ENCODE measurements around the gene MRPL40.
"Not testable (repeated sequence)": the region's sequence is repeated elsewhere in the genome, so short reads cannot be mapped to it uniquely, and the experiment has no call there.

Gene MRPL40

GRCh38 chr22:19440411-19441195, 8.3 kb downstream of the MRPL40 start:
- no peak overlapping the region for H3K27ac ChIP-seq (ENCODE audit: low read length, poor library complexity, severe bottlenecking)
- H2BK5ac ChIP-seq (ENCODE audit: low read depth, low read length, poor library complexity, severe bottlenecking): no peak overlapping the region
- H2BK120ac ChIP-seq (ENCODE audit: low read depth, low read length): no peak overlapping the region
- WGBS: 94% methylated on average over 8 of the region's 8 CpGs
- no peak overlapping the region for H3K18ac ChIP-seq (ENCODE audit: low read depth in 1 of 2, low read length in 2 of 2)
- no peak overlapping the region for H2BK12ac ChIP-seq (ENCODE audit: low read length in 2 of 2)
- no peak overlapping the region for H2AK5ac ChIP-seq (ENCODE audit: low read length, severe bottlenecking)
- peaks cover 28 to 66% of the 10 kb centered on the region in 2 experiments for H3K36me3 ChIP-seq (ENCODE audit: control insufficient read depth in 1 of 2, insufficient read depth in 2 of 2, low read depth in 1 of 2, low read length in 2 of 2)
- no peak for DNase-seq
- peaks cover 3% of the 10 kb centered on the region for H3K4me1 ChIP-seq (ENCODE audit: control insufficient read depth, insufficient read depth, low read depth, low read length)
- no peak overlapping the region for H3K23ac ChIP-seq (ENCODE audit: low read length in 2 of 2)
- H2AFZ ChIP-seq (ENCODE audit: low read depth, low read length): no peak overlapping the region
- H2BK15ac ChIP-seq (ENCODE audit: low read depth, poor library complexity, severe bottlenecking): no peak overlapping the region
- H4K91ac ChIP-seq (ENCODE audit: low read length): no peak overlapping the region
- no peaks in the 10 kb centered on the region for H3K9me3 ChIP-seq (ENCODE audit: control insufficient read depth, low read length)
- H3K4ac ChIP-seq (ENCODE audit: low read depth in 1 of 2, low read length in 2 of 2): no peak overlapping the region
- H4K8ac ChIP-seq (ENCODE audit: low read length): peak overlapping the region; percentile 7
- H3K4me3 ChIP-seq (ENCODE audit: insufficient read depth in 1 of 2, low read depth in 1 of 2, low read length in 2 of 2): no peak overlapping the region
- H3K9ac ChIP-seq (ENCODE audit: low read length): no peak overlapping the region
- no peak overlapping the region for H3K4me2 ChIP-seq (ENCODE audit: low read length, poor library complexity, severe bottlenecking)
- H3K14ac ChIP-seq (ENCODE audit: low read length in 2 of 2): no peak overlapping the region
- H3K27me3 ChIP-seq (ENCODE audit: control insufficient read depth in 1 of 2, insufficient read depth in 1 of 2, low read length in 2 of 2): no peaks in the 10 kb centered on the region
- H3K79me1 ChIP-seq (replicated peaks; ENCODE audit: low read length, poor library complexity, severe bottlenecking): peaks cover 31% of the 10 kb centered on the region

- Histone ChIP-seq H3K4me3 (ENCODE audit: insufficient read depth in 1 of 2, low read depth in 1 of 2, low read length in 2 of 2) (no peak overlapping the region), H3K9me3 (ENCODE audit: control insufficient read depth, low read length) (no peaks in the 10 kb centered on the region), H3K4me1 (ENCODE audit: control insufficient read depth, insufficient read depth, low read depth, low read length) (peaks cover 7% of the 10 kb centered on the region), H2BK5ac (ENCODE audit: low read depth, low read length, poor library complexity, severe bottlenecking) (no peak overlapping the region), H3K4me2 (ENCODE audit: low read length, poor library complexity, severe bottlenecking) (no peak overlapping the region), H3K23ac (ENCODE audit: low read length in 2 of 2) (no peak overlapping the region), H2AK5ac (ENCODE audit: low read length, severe bottlenecking) (no peak overlapping the region), H2BK120ac (ENCODE audit: low read depth, low read length) (no peak overlapping the region), H4K8ac (ENCODE audit: low read length) (no peak overlapping the region), H3K18ac (ENCODE audit: low read depth in 1 of 2, low read length in 2 of 2) (no peak overlapping the region), H3K4ac (ENCODE audit: low read depth in 1 of 2, low read length in 2 of 2) (no peak overlapping the region), H3K14ac (ENCODE audit: low read length in 2 of 2) (no peak overlapping the region), H3K9ac (ENCODE audit: low read length) (no peak overlapping the region), H2AFZ (ENCODE audit: low read depth, low read length) (no peak overlapping the region), H3K36me3 (ENCODE audit: control insufficient read depth in 1 of 2, insufficient read depth in 2 of 2, low read depth in 1 of 2, low read length in 2 of 2) (peaks cover 17 to 51% of the 10 kb centered on the region in 2 experiments), H3K27ac (ENCODE audit: low read length, poor library complexity, severe bottlenecking) (no peak overlapping the region), H3K27me3 (ENCODE audit: control insufficient read depth in 1 of 2, insufficient read depth in 1 of 2, low read length in 2 of 2) (no peaks in the 10 kb centered on the region), H2BK15ac (ENCODE audit: low read depth, poor library complexity, severe bottlenecking) (no peak overlapping the region), H2BK12ac (ENCODE audit: low read length in 2 of 2) (no peak overlapping the region), H3K79me1 (replicated peaks; ENCODE audit: low read length, poor library complexity, severe bottlenecking) (peaks cover 24% of the 10 kb centered on the region), H4K91ac (ENCODE audit: low read length) (no peak overlapping the region)
- 94% methylated on average over 2 of the region's 2 CpGs for WGBS
- no peak for DNase-seq
Measured at GRCh38 chr22:19442166-19442565, 9.8 kb downstream of the MRPL40 start.

DNA sequence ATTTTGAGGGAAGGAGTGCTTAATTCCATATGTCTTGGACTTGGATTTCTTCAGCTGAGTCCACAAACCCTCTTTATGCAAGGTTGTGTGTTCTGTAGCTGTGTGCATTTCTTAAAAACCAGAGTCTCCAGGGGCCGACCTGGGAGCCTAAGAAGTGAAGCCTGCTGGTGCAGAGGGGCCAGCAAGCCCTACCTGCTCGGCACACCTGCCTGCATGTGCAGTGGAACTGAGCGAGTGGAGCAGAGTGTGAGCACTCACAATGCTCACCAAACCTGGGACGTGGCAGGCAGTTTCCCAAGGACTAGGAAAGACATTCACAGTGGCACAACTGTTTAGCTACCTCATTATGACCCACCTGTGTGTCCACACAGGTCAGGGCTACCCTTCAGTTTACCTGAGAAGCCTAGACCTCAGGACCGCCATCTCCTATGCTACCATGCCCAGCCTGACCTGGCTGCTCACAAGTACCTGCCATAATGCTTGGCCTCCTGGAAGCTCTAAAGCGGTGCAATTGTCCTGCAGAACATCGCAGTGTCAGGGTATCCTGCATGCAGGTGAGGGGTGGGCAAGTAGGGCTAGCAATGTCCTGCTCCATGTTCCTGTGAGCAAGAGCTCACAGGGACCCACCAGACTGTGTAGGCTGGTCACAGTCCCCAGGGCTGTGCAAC, 11.3 kb downstream of the MRPL40 start:
- no peak overlapping the region for H4K8ac ChIP-seq (ENCODE audit: low read length)
- WGBS: 83% methylated on average over 7 of the region's 7 CpGs
- H3K18ac ChIP-seq (ENCODE audit: low read depth in 1 of 2, low read length in 2 of 2): no peak overlapping the region
- no peak overlapping the region for H2AFZ ChIP-seq (ENCODE audit: low read depth, low read length)
- no peak overlapping the region for H3K4me2 ChIP-seq (ENCODE audit: low read length, poor library complexity, severe bottlenecking)
- H2BK15ac ChIP-seq (ENCODE audit: low read depth, poor library complexity, severe bottlenecking): no peak overlapping the region
- H3K4ac ChIP-seq (ENCODE audit: low read depth in 1 of 2, low read length in 2 of 2): no peak overlapping the region
- H3K14ac ChIP-seq (ENCODE audit: low read length in 2 of 2): no peak overlapping the region
- peaks cover 17 to 40% of the 10 kb centered on the region in 2 experiments for H3K36me3 ChIP-seq (ENCODE audit: control insufficient read depth in 1 of 2, insufficient read depth in 2 of 2, low read depth in 1 of 2, low read length in 2 of 2)
- H3K9me3 ChIP-seq (ENCODE audit: control insufficient read depth, low read length): no peaks in the 10 kb centered on the region
- H2BK5ac ChIP-seq (ENCODE audit: low read depth, low read length, poor library complexity, severe bottlenecking): no peak overlapping the region
- H3K79me1 ChIP-seq (replicated peaks; ENCODE audit: low read length, poor library complexity, severe bottlenecking): peaks cover 25% of the 10 kb centered on the region
- H4K91ac ChIP-seq (ENCODE audit: low read length): no peak overlapping the region
- no peak overlapping the region for H2BK12ac ChIP-seq (ENCODE audit: low read length in 2 of 2)
- no peak for DNase-seq
- no peak overlapping the region for H3K9ac ChIP-seq (ENCODE audit: low read length)
- no peak overlapping the region for H3K23ac ChIP-seq (ENCODE audit: low read length in 2 of 2)
- H2BK120ac ChIP-seq (ENCODE audit: low read depth, low read length): no peak overlapping the region
- no peaks in the 10 kb centered on the region for H3K27me3 ChIP-seq (ENCODE audit: control insufficient read depth in 1 of 2, insufficient read depth in 1 of 2, low read length in 2 of 2)
- H3K4me1 ChIP-seq (ENCODE audit: control insufficient read depth, insufficient read depth, low read depth, low read length): peaks cover 12% of the 10 kb centered on the region
- no peak overlapping the region for H3K4me3 ChIP-seq (ENCODE audit: insufficient read depth in 1 of 2, low read depth in 1 of 2, low read length in 2 of 2)
- H2AK5ac ChIP-seq (ENCODE audit: low read length, severe bottlenecking): no peak overlapping the region
- H3K27ac ChIP-seq (ENCODE audit: low read length, poor library complexity, severe bottlenecking): no peak overlapping the region

DNA sequence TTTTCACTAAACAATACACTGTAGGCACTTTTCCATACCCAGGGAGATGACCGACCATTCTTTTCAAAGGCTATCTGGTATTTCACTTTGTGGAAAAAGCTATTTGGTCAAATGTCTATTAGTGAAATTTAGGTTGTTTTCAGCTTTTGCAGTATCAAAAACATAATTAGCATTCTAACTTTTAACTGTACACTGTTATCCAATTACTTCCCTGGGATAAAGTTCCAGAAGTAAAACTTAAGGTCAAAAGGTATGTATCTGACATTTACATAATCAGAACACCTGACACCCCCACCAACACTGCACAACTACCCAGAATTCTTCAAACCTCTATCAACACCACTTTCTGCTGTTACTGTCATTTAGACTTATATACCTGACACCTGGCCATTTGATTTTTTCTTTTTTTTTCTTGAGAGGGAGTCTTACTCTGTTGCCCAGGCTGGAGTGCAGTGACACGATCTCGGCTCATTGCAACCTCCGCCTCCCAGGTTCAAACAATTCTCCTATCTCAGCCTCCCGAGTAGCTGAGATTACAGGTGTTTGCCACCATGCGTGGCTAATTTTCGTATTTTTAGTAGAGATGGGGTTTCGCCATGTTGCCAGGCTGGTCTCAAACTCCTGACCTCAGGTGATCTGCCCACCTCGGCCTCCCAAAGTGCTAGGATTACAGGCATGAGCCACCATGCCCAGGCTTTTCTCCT, 13.1 kb downstream of the MRPL40 start:
- H2BK12ac ChIP-seq (ENCODE audit: low read length in 2 of 2); H3K27ac ChIP-seq (ENCODE audit: low read length, poor library complexity, severe bottlenecking); H3K18ac ChIP-seq (ENCODE audit: low read depth in 1 of 2, low read length in 2 of 2); H2BK15ac ChIP-seq (ENCODE audit: low read depth, poor library complexity, severe bottlenecking); H3K27me3 ChIP-seq (ENCODE audit: control insufficient read depth in 1 of 2, insufficient read depth in 1 of 2, low read length in 2 of 2); H3K4me2 ChIP-seq (ENCODE audit: low read length, poor library complexity, severe bottlenecking); H2AFZ ChIP-seq (ENCODE audit: low read depth, low read length); H3K14ac ChIP-seq (ENCODE audit: low read length in 2 of 2); H3K9ac ChIP-seq (ENCODE audit: low read length); H2AK5ac ChIP-seq (ENCODE audit: low read length, severe bottlenecking); H3K23ac ChIP-seq (ENCODE audit: low read length in 2 of 2); H3K4me3 ChIP-seq (ENCODE audit: insufficient read depth in 1 of 2, low read depth in 1 of 2, low read length in 2 of 2); H2BK120ac ChIP-seq (ENCODE audit: low read depth, low read length); H3K4ac ChIP-seq (ENCODE audit: low read depth in 1 of 2, low read length in 2 of 2); DNase-seq; H3K9me3 ChIP-seq (ENCODE audit: control insufficient read depth, low read length); H2BK5ac ChIP-seq (ENCODE audit: low read depth, low read length, poor library complexity, severe bottlenecking); H4K91ac ChIP-seq (ENCODE audit: low read length); H4K8ac ChIP-seq (ENCODE audit: low read length): not testable (repeated sequence)
- peaks cover 19 to 52% of the 10 kb centered on the region in 2 experiments for H3K36me3 ChIP-seq (ENCODE audit: control insufficient read depth in 1 of 2, insufficient read depth in 2 of 2, low read depth in 1 of 2, low read length in 2 of 2)
- 98% methylated on average over 7 of the region's 9 CpGs for WGBS
- H3K79me1 ChIP-seq (replicated peaks; ENCODE audit: low read length, poor library complexity, severe bottlenecking): peaks cover 27% of the 10 kb centered on the region
- peaks cover 13% of the 10 kb centered on the region for H3K4me1 ChIP-seq (ENCODE audit: control insufficient read depth, insufficient read depth, low read depth, low read length)
